Pons (tissue), 1 donor: Measurements from ENCODE around the gene IQCE.

Source experiments
- DNase-seq: peaks from one replicate; pipeline ENCODE4 v3.0.0-alpha.2; 2016; ENCODE audit warnings: low spot score

IQCE gene

GRCh38 chr7:2663121-2663886, 104.5 kb downstream of the IQCE start:
- no peak for DNase-seq

GRCh38 chr7:2663960-2664359, 105.2 kb downstream of the IQCE start:
- no peak for DNase-seq
